ENCODE results near the gene IPO4.
A peak's percentile ranks its signal among the peaks of the same experiment; 100 is the strongest.

The IPO4 gene

DNA sequence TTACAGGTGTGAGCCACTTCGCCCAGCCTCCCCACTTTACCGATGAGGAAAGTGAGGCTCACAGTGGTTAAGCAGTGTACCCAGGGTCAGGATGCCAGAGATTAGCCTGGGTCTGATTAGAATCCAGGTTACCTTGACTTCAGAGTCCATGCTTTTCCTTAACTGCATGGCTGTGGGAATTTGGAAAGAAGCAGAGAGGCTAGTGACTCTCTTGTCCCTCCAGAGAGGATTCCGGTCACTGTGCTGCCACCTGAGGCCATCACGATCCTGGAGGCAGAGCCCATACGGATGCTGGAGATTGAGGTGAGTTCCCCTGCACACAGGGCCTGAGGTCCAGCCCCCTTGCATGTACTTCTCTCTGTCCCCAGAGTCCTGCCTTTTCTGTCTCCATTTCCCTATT is 12.0 kb downstream of the IPO4 start:
- H3K27me3 ChIP-seq (ENCODE audit: control insufficient read depth, insufficient read depth, low read length) = no peaks in the 10 kb centered on the region
- no peak overlapping the region for H3K4me3 ChIP-seq (ENCODE audit: low read length)
- H3K4me1 ChIP-seq (ENCODE audit: control insufficient read depth, insufficient read depth, low read length) = no peaks in the 10 kb centered on the region
- no peaks in the 10 kb centered on the region for H3K9me3 ChIP-seq (ENCODE audit: control insufficient read depth, low read length)
- H3K9ac ChIP-seq (ENCODE audit: low read length) = no peak overlapping the region
- peaks cover 4% of the 10 kb centered on the region for H3K36me3 ChIP-seq (ENCODE audit: control insufficient read depth, insufficient read depth, low read length)

DNA sequence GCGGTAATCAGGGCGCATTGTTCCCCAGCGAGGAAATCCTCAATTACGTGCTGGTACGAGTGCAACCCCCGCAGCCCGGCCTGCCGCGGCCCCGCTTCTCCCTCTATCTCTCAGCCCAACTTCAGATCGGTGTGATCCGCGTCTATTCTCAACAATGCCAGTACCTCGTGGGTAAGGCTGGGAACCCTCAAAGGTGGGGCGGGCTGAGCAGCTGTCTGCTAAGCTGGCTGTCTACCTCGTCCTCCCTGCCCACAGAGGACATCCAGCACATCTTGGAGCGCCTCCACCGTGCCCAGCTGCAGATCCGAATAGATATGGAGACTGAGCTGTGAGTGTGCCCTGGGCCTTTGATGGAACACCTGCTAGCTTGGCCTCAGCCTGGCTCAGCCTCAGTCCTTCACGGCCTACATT is 15.7 kb downstream of the IPO4 start:
- no peak overlapping the region for H3K9ac ChIP-seq (ENCODE audit: low read length)
- H3K4me1 ChIP-seq (ENCODE audit: control insufficient read depth, insufficient read depth, low read length) = no peaks in the 10 kb centered on the region
- no peaks in the 10 kb centered on the region for H3K27me3 ChIP-seq (ENCODE audit: control insufficient read depth, insufficient read depth, low read length)
- H3K4me3 ChIP-seq (ENCODE audit: low read length) = no peak overlapping the region
- H3K36me3 ChIP-seq (ENCODE audit: control insufficient read depth, insufficient read depth, low read length) = no peaks in the 10 kb centered on the region
- no peaks in the 10 kb centered on the region for H3K9me3 ChIP-seq (ENCODE audit: control insufficient read depth, low read length)

DNA sequence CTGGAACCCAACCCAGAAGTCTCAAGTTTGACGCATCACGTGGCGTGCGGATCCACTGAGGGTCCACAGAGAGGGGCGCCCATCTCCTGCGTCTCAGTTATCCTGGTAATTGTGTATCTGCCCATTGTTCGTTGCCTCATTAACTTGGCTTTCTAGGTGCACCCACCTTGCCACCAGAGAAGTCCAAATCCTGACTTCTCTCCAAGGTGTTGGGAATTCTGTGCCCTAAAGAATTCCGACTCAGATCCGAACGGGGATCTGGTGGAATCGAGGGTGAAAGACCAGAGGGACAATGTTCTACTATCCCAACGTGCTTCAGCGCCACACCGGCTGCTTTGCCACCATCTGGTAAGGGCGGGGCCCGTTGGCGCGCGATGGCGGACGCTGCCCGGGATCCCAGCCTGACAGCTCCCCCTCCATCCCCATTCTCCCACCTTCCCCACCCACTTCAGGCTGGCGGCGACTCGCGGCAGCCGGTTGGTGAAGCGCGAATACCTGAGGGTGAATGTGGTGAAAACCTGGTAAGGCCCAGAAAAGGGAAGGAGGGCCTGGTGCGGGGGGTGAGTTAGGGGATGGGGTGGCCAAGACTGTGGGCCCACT is 16.3 kb downstream of the IPO4 start:
- no peaks in the 10 kb centered on the region for H3K27me3 ChIP-seq (ENCODE audit: control insufficient read depth, insufficient read depth, low read length)

DNA sequence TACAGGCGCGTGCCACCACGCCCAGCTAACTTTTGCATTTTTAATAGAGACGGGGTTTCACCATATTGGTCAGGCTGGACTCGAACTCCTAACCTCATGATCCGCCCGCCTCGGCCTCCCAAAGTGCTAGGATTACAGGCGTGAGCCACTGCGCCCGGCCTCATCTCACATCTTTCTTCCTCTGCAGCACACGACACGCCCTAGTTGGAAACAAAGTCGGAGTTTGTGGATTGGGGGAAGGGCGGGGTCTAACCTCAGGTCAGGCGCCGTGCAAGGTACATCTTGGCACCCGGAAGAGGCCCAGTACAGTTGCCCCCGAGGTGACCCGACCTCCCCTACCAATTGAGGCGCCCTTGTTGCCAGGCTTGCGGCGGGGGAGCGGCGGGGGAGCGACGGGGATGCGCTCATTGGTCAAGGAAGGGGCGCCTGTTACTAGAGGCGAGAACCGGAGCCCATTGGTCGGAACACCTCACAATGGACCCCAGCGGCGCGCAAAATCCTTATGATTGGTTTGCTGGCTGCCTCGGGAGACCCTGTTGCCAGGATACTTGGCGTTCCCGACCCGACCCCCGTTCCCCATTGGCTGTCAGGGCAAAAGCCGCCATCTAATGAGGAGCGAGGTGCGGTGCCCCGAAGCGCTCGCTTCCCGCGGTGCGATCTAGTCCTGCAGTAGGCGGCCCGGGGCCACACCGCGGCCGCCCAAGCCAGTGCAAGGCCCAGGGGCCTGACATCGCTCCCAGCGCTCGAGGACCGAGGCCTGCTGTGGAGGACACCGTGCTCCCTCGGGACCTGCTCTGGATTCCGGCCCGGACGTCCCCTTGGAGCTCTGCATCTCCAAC is 17.0 kb downstream of the IPO4 start, which contains the start of gene REC8:
Gene REC8 (plus strand): TSS at position 659 of the 839 bp plus-strand sequence. CDS start 473 bp downstream, outside the sequence.
- Histone ChIP-seq H3K9ac (ENCODE audit: low read length) (no peak within 1 kb of the TSS), H3K9me3 (ENCODE audit: control insufficient read depth, low read length) (no peaks in the 10 kb centered on the region), H3K4me1 (ENCODE audit: control insufficient read depth, insufficient read depth, low read length) (no peaks in the 10 kb centered on the region), H3K27me3 (ENCODE audit: control insufficient read depth, insufficient read depth, low read length) (no peaks in the 10 kb centered on the region), H3K4me3 (ENCODE audit: low read length) (no peak within 1 kb of the TSS), H3K36me3 (ENCODE audit: control insufficient read depth, insufficient read depth, low read length) (peaks cover 3% of the 10 kb centered on the region)

More for the DNA sequence above, 16.3 kb downstream of the IPO4 start:
- no peak overlapping the region for H3K9ac ChIP-seq (ENCODE audit: low read length)
- no peak overlapping the region for H3K4me3 ChIP-seq (ENCODE audit: low read length)
- H3K4me1 ChIP-seq (ENCODE audit: control insufficient read depth, insufficient read depth, low read length) = no peaks in the 10 kb centered on the region
- no peaks in the 10 kb centered on the region for H3K9me3 ChIP-seq (ENCODE audit: control insufficient read depth, low read length)
- no peaks in the 10 kb centered on the region for H3K36me3 ChIP-seq (ENCODE audit: control insufficient read depth, insufficient read depth, low read length)

DNA sequence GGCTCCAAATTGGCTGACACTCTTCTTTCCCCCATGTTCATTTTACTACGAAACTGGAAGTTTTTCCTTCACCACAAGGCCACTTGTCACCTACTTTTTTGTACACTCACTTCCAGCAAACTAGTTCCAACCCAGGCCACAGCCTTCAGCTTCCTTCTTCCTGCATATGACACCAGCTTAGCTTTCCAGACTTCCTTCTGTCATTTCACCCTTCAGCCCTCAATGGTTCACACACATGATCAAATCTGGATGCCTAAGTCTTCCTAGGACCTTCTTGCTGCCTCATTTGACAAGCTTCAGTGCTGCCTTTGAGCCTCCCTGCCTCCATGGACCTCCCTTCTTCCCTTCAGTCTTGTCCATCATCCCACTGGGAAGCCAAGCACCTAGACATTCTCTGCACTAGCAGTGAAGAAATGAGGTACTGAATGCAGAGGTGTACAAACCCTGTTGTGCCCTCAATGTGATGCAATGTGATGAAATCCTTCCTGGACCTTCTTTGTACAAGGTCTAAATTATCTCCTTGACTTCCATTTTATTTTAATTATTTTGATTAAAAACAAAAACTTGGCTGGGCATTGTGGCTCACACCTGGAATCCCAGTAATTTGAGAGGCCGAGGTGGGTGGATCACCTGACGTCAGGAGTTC is 21.0 kb downstream of the IPO4 start:
- H3K4me1 ChIP-seq (ENCODE audit: control insufficient read depth, insufficient read depth, low read length) = peaks cover 9% of the 10 kb centered on the region
- no peak overlapping the region for H3K4me3 ChIP-seq (ENCODE audit: low read length)
- H3K36me3 ChIP-seq (ENCODE audit: control insufficient read depth, insufficient read depth, low read length) = peaks cover 38% of the 10 kb centered on the region
- no peak overlapping the region for H3K9ac ChIP-seq (ENCODE audit: low read length)
- no peaks in the 10 kb centered on the region for H3K9me3 ChIP-seq (ENCODE audit: control insufficient read depth, low read length)
- no peaks in the 10 kb centered on the region for H3K27me3 ChIP-seq (ENCODE audit: control insufficient read depth, insufficient read depth, low read length)

DNA sequence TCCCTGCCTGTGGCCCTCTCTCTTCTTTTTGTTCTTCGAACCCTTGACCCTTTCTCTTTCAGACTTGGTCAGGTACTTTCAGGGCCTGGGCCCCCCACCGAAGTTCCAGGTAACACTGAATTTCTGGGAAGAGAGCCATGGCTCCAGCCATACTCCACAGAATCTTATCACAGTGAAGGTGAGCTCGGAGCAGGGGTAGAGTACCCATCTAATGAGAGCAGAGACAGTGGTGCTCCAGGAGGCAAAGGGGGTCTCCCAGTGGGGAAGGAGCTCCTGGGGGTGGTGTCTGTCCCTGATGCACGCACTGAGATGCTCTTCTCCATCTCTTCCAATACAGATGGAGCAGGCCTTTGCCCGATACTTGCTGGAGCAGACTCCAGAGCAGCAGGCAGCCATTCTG is 22.8 kb downstream of the IPO4 start:
- H3K9me3 ChIP-seq (ENCODE audit: control insufficient read depth, low read length) = no peaks in the 10 kb centered on the region
- H3K9ac ChIP-seq (ENCODE audit: low read length) = no peak overlapping the region
- peaks cover 38% of the 10 kb centered on the region for H3K36me3 ChIP-seq (ENCODE audit: control insufficient read depth, insufficient read depth, low read length)
- H3K27me3 ChIP-seq (ENCODE audit: control insufficient read depth, insufficient read depth, low read length) = no peaks in the 10 kb centered on the region
- no peak overlapping the region for H3K4me3 ChIP-seq (ENCODE audit: low read length)
- H3K4me1 ChIP-seq (ENCODE audit: control insufficient read depth, insufficient read depth, low read length) = peaks cover 21% of the 10 kb centered on the region

DNA sequence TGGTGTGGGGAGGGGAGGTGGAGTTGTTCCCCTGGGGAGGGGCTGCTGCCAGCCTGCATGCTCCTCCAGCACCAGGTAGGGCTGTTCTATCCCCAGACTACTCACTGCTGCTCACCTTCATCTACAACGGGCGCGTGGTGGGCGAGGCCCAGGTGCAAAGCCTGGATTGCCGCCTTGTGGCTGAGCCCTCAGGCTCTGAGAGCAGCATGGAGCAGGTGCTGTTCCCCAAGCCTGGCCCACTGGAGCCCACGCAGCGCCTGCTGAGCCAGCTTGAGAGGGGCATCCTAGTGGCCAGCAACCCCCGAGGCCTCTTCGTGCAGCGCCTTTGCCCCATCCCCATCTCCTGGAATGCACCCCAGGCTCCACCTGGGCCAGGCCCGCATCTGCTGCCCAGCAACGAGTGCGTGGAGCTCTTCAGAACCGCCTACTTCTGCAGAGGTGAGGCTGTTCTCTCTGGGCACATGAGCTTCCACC is 24.1 kb downstream of the IPO4 start:
- Histone ChIP-seq H3K4me1 (ENCODE audit: control insufficient read depth, insufficient read depth, low read length) (peaks cover 27% of the 10 kb centered on the region), H3K27me3 (ENCODE audit: control insufficient read depth, insufficient read depth, low read length) (no peaks in the 10 kb centered on the region), H3K36me3 (ENCODE audit: control insufficient read depth, insufficient read depth, low read length) (peaks cover 46% of the 10 kb centered on the region), H3K9me3 (ENCODE audit: control insufficient read depth, low read length) (no peaks in the 10 kb centered on the region), H3K9ac (ENCODE audit: low read length) (no peak overlapping the region), H3K4me3 (ENCODE audit: low read length) (no peak overlapping the region)

DNA sequence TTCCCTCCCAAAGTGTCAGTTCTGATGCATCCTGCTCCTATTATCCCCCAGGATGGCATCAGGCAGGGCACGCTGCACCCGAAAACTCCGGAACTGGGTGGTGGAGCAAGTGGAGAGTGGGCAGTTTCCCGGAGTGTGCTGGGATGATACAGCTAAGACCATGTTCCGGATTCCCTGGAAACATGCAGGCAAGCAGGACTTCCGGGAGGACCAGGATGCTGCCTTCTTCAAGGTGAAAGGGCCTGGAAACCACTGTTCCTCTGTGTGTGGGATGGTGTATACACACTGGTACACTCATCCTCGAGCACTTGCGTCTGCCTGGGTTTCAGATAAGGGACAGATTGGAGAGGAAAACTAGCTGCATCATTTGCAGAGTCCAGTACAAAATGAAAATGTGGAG is 26.5 kb downstream of the IPO4 start:
- peaks cover 60% of the 10 kb centered on the region for H3K36me3 ChIP-seq (ENCODE audit: control insufficient read depth, insufficient read depth, low read length)
- peak overlapping the region; percentile 97 for H3K9ac ChIP-seq (ENCODE audit: low read length)
- peak overlapping the region; percentile 98 for H3K4me3 ChIP-seq (ENCODE audit: low read length)
- no peaks in the 10 kb centered on the region for H3K27me3 ChIP-seq (ENCODE audit: control insufficient read depth, insufficient read depth, low read length)
- peaks cover 27% of the 10 kb centered on the region for H3K4me1 ChIP-seq (ENCODE audit: control insufficient read depth, insufficient read depth, low read length)
- H3K9me3 ChIP-seq (ENCODE audit: control insufficient read depth, low read length) = no peaks in the 10 kb centered on the region

DNA sequence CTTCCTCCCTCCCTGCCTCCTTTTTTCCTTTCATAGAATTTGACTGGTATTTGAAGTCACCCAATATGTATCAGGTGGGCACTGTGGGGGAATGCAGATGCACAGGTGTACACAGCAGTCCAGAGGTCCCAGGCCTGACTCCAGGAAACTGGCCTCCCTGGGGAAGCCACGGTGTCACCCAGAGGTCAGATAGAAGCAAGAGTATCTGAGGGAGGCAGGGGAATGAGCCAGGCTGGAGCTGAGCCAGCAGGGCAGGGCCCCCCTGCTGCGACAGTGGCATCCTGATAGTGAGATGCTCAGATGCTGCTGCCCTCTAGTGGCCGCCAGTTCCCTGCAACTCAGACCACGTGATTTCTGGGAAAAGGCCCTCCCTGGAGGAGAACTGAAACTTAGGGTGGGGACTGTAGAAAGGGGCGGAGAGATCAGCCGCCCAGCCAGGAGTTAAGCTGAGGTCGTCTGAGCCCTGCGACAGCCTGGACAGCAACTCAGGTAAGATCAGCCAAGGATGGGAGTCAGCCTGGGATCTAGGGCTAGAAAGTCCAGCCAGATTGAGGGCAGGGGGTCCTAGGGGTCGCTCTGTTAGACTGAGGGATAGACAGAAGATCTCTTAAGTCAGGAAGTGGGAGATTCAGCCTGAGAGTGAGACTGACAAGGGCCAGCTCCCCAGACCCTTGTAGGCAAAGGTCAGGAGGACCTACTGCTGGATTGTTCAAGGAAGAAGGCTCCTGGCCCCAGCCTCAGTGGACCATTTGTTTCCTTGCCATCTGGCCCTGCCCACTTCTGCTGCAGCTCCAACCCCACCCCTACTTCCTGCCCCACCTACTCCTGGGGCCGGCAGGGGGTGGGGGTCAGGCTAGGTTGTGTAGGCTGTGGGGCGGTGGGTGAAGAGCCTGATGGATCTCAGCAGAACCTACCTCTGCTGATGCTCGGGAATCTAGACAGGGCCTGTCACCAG is 27.5 kb downstream of the IPO4 start, which contains the start of gene IRF9:
Gene IRF9 (plus strand): TSS at position 416 of the 955 bp plus-strand sequence. CDS start 880 bp downstream, outside the sequence.
- Histone ChIP-seq H3K27me3 (ENCODE audit: control insufficient read depth, insufficient read depth, low read length) (no peaks in the 10 kb centered on the region), H3K4me1 (ENCODE audit: control insufficient read depth, insufficient read depth, low read length) (peaks cover 27% of the 10 kb centered on the region), H3K4me3 (ENCODE audit: low read length) (peak within 1 kb of the TSS; percentile 98), H3K36me3 (ENCODE audit: control insufficient read depth, insufficient read depth, low read length) (peaks cover 58% of the 10 kb centered on the region), H3K9me3 (ENCODE audit: control insufficient read depth, low read length) (no peaks in the 10 kb centered on the region), H3K9ac (ENCODE audit: low read length) (peak within 1 kb of the TSS; percentile 97)

DNA sequence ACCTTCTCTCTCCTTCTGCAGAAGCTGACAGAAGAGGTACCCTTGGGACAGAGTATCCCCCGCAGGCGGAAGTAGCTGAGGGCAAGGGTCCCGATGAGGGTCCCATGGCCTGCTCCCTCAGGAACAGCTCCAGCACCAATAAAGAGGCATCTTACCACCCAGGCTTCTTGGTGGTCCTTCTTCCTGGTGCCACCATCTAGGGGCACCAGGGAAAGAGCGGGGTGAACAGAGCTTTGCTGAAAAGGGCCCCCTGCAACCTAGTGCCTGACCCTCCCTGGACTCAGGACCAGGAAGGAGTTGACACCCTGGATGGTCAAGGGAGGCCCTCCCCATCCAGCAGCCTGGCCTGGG is 28.1 kb downstream of the IPO4 start:
- Histone ChIP-seq H3K4me1 (ENCODE audit: control insufficient read depth, insufficient read depth, low read length) (peaks cover 27% of the 10 kb centered on the region), H3K36me3 (ENCODE audit: control insufficient read depth, insufficient read depth, low read length) (peaks cover 58% of the 10 kb centered on the region), H3K27me3 (ENCODE audit: control insufficient read depth, insufficient read depth, low read length) (no peaks in the 10 kb centered on the region), H3K9me3 (ENCODE audit: control insufficient read depth, low read length) (no peaks in the 10 kb centered on the region), H3K4me3 (ENCODE audit: low read length) (no peak overlapping the region), H3K9ac (ENCODE audit: low read length) (peak overlapping the region; percentile 47)

DNA sequence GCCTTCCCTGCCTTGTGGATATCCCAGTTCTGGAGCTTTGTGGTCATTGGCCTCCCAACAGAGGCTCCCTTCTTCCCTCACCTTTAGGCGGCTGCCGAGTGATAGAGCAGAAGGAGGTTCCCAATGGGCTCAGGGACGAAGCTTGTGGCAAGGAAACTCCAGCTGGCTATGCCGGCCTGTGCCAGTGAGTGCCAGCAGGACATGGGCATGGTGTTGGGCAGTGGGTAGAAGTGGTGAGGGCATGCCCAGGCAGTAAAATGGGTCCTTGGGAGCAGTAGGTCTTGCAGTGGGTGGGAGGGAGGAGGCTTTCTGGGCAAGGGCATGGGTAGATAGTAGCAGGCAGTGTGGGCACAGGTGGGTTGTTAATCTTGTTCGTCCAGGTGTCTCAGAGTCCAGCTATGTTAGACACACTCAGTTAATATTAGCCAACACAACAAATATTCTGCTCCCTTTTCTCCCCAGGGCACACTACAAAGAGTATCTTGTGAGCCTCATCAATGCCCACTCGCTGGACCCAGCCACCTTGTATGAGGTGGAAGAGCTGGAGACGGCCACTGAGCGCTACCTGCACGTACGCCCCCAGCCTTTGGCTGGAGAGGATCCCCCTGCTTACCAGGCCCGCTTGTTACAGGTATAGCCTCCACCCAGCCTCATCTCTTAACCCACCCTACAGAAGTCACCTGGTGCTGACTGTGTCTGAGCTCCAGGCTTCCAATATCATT is 28.7 kb downstream of the IPO4 start:
- Histone ChIP-seq H3K36me3 (ENCODE audit: control insufficient read depth, insufficient read depth, low read length) (peaks cover 58% of the 10 kb centered on the region), H3K9me3 (ENCODE audit: control insufficient read depth, low read length) (no peaks in the 10 kb centered on the region), H3K4me1 (ENCODE audit: control insufficient read depth, insufficient read depth, low read length) (peaks cover 27% of the 10 kb centered on the region), H3K9ac (ENCODE audit: low read length) (peak overlapping the region; percentile 47), H3K27me3 (ENCODE audit: control insufficient read depth, insufficient read depth, low read length) (no peaks in the 10 kb centered on the region), H3K4me3 (ENCODE audit: low read length) (no peak overlapping the region)
